Measurements from ENCODE around the gene TIMM23. TPM values are rescaled to one million over a fixed set of nuclear protein-coding genes. Genes with fewer than 3 reads are reported as not detected.

The TIMM23 gene
- total and polyA plus RNA-seq, 2 donors (not counting 1 experiment from before 2014, with no cell fraction given), result 21.1 to 28.3 TPM

- ATAC-seq (ENCODE audit: low read depth) (no peak), DNase-seq (no peak)
- Mint-ChIP-seq H3K9me3 (ENCODE audit: insufficient read depth) (no peaks in the 10 kb centered on the region), H3K4me3 (no peak overlapping the region), H3K27me3 (peaks cover 7% of the 10 kb centered on the region), H3K4me1 (no peaks in the 10 kb centered on the region), H3K27ac (no peak overlapping the region)
- no peak for TF ChIP-seq CTCF (IDR thresholded peaks at IDR 0.05)
- Histone ChIP-seq H3K4me2 (replicated peaks; ENCODE audit: low read depth, low read length, poor library complexity, severe bottlenecking) (no peak overlapping the region), H3K36me3 (replicated peaks in 1 of 2; ENCODE audit: control extremely low read depth in 1 of 2, control insufficient read depth in 1 of 2, extremely low read depth in 1 of 2, insufficient read depth in 2 of 2, low read length in 1 of 2) (no peaks in the 10 kb centered on the region), H3K27ac (ENCODE audit: low read length in 2 of 2) (no peak overlapping the region), H3K4me3 (ENCODE audit: control extremely low read depth in 1 of 5, extremely low read depth in 1 of 5, insufficient read depth in 1 of 5, low read depth in 2 of 5, low read length in 4 of 5) (no peak overlapping the region), H3K9me3 (ENCODE audit: control extremely low read depth in 1 of 3, control insufficient read depth in 2 of 3, insufficient read depth in 1 of 3, low read length in 2 of 3) (no peaks in the 10 kb centered on the region), H3K9ac (ENCODE audit: low read length) (no peak overlapping the region), H3K79me2 (ENCODE audit: control insufficient read depth, insufficient read depth, low read length) (no peaks in the 10 kb centered on the region), H4K20me1 (ENCODE audit: control insufficient read depth, insufficient read depth, low read length, poor library complexity, severe bottlenecking) (no peaks in the 10 kb centered on the region), H2AFZ (ENCODE audit: insufficient read depth, low read depth, low read length, poor library complexity, severe bottlenecking) (no peak overlapping the region), H3K27me3 (replicated peaks in 1 of 4; ENCODE audit: control extremely low read depth in 1 of 4, control insufficient read depth in 3 of 4, insufficient read depth in 4 of 4, low read length in 3 of 4) (no peaks in the 10 kb centered on the region), H3K4me1 (ENCODE audit: control insufficient read depth in 2 of 2, insufficient read depth in 2 of 2, low read length in 2 of 2) (no peaks in the 10 kb centered on the region)
- WGBS (ENCODE audit: insufficient coverage), result 64% methylated on average over 3 of the region's 4 CpGs
- ChIA-PET POLR2A (interaction anchor here (0.8 kb wide), 1 partner anchor 174 kb away, joined by 3 read pairs; no protein-coding TSS in a partner anchor), CTCF (no interaction called here)
- intact Hi-C loops (cut with micrococcal nuclease), result no loop called here
These were observed 70.2 kb downstream of the TIMM23 start for GRCh38 chr10:46042527-46042926.

GRCh38 chr10:46046261-46046660, 74.0 kb downstream of the TIMM23 start, which contains the start of gene MSMB:
TSS of gene MSMB (minus strand) at chr10:46046269. CDS start at chr10:46046237, 32 bp downstream.
- CTCF ChIA-PET, result no interaction called here
- intact Hi-C loops (cut with micrococcal nuclease), result no loop called here
- Histone ChIP-seq H3K79me2 (ENCODE audit: control insufficient read depth, insufficient read depth, low read length) (no peaks in the 10 kb centered on the region), H3K27ac (ENCODE audit: low read length in 2 of 2) (no peak within 1 kb of the TSS), H3K36me3 (replicated peaks in 1 of 2; ENCODE audit: control extremely low read depth in 1 of 2, control insufficient read depth in 1 of 2, extremely low read depth in 1 of 2, insufficient read depth in 2 of 2, low read length in 1 of 2) (no peaks in the 10 kb centered on the region), H3K9ac (ENCODE audit: low read length) (no peak within 1 kb of the TSS), H2AFZ (ENCODE audit: insufficient read depth, low read depth, low read length, poor library complexity, severe bottlenecking) (no peak within 1 kb of the TSS), H3K4me2 (replicated peaks; ENCODE audit: low read depth, low read length, poor library complexity, severe bottlenecking) (no peak within 1 kb of the TSS), H3K9me3 (ENCODE audit: control extremely low read depth in 1 of 3, control insufficient read depth in 2 of 3, insufficient read depth in 1 of 3, low read length in 2 of 3) (no peaks in the 10 kb centered on the region), H3K4me3 (ENCODE audit: control extremely low read depth in 1 of 5, extremely low read depth in 1 of 5, insufficient read depth in 1 of 5, low read depth in 2 of 5, low read length in 4 of 5) (no peak within 1 kb of the TSS), H4K20me1 (ENCODE audit: control insufficient read depth, insufficient read depth, low read length, poor library complexity, severe bottlenecking) (no peaks in the 10 kb centered on the region), H3K27me3 (replicated peaks in 1 of 4; ENCODE audit: control extremely low read depth in 1 of 4, control insufficient read depth in 3 of 4, insufficient read depth in 4 of 4, low read length in 3 of 4) (peaks cover 0 to 9% (median 2%) of the 10 kb centered on the region in 4 experiments), H3K4me1 (ENCODE audit: control insufficient read depth in 2 of 2, insufficient read depth in 2 of 2, low read length in 2 of 2) (no peaks in the 10 kb centered on the region)
- H3K27me3 Mint-ChIP-seq, result peaks cover 6% of the 10 kb centered on the region
- H3K9me3 Mint-ChIP-seq (ENCODE audit: insufficient read depth), result no peaks in the 10 kb centered on the region
- no peak within 1 kb of the TSS for H3K4me3 Mint-ChIP-seq
- no peak for DNase-seq
- H3K4me1 Mint-ChIP-seq, result peaks cover 1% of the 10 kb centered on the region
- no peak for TF ChIP-seq EZH2 (IDR thresholded peaks at IDR 0.05; ENCODE audit: borderline replicate concordance, insufficient read depth, low read depth, low read length, poor library complexity, severe bottlenecking)
- TF ChIP-seq CTCF (IDR thresholded peaks at IDR 0.05), result no peak
- POLR2A ChIA-PET, result no interaction called here
- H3K27ac Mint-ChIP-seq, result no peak within 1 kb of the TSS
- 100% methylated on average over 4 of the region's 7 CpGs for WGBS (ENCODE audit: insufficient coverage)
- ATAC-seq (ENCODE audit: low read depth), result no peak

Data from B cell (primary cell).